Left ventricle myocardium inferior (tissue), 1 donor: ENCODE measurements around the gene TIPRL. TPM values are rescaled to one million over a fixed set of nuclear protein-coding genes. Genes with fewer than 3 reads are reported as not detected.
"Not testable (repeated sequence)": the region's sequence is repeated elsewhere in the genome, so short reads cannot be mapped to it uniquely, and the experiment has no call there.

Experiments used
- DNase-seq: peaks from one replicate; pipeline ENCODE4 v3.0.0-alpha.2; 2020
- H3K27ac ChIP-seq: fragments of 200-600 bp; replicated peaks from 2 replicates; pipeline ENCODE4 v1.8.0; 2021
- H3K27me3 ChIP-seq: fragments of 200-600 bp; 2 replicates; pipeline ENCODE4 v1.8.0; 2021; ENCODE audit warnings: low read depth
- H3K36me3 ChIP-seq: fragments of 200-600 bp; 2 replicates; pipeline ENCODE4 v1.8.0; 2021
- H3K4me1 ChIP-seq: fragments of 200-600 bp; 2 replicates; pipeline ENCODE4 v1.8.0; 2021
- H3K4me3 ChIP-seq: fragments of 200-600 bp; 2 replicates; pipeline ENCODE4 v1.8.0; 2021; ENCODE audit warnings: mild to moderate bottlenecking, moderate library complexity
- H3K9me3 ChIP-seq: fragments of 200-600 bp; replicated peaks from 2 replicates; pipeline ENCODE4 v1.8.0; 2021
- intact Hi-C: fragments of 100-400 bp; cut with micrococcal nuclease; formaldehyde crosslinking; loops from one replicate; pipeline ENCODE4 v1.11.0; 2022
- total RNA-seq: library from RNA; stranded (reverse); fragmentation: NEBNext Ultra II Directional; extraction: Animal tissue kit (Norgen Biotek cat#: 25700); gene quantifications from one replicate; pipeline ENCODE4 v1.2.1, GENCODE V29; 2021
- TF ChIP-seq, protein P1 (sequence below): fragments of 200-600 bp; IDR thresholded peaks from 2 replicates; pipeline ENCODE4 v1.8.0; 2021; ENCODE audit warnings: antibody characterized with exemption, mild to moderate bottlenecking, borderline replicate concordance
- donor health status: DM: no; HTN: yes; CAD: no; lungs with severe emphysema.

Gene TIPRL
- total RNA-seq, 1 donor from 2014 or later = 28.3 TPM

DNA sequence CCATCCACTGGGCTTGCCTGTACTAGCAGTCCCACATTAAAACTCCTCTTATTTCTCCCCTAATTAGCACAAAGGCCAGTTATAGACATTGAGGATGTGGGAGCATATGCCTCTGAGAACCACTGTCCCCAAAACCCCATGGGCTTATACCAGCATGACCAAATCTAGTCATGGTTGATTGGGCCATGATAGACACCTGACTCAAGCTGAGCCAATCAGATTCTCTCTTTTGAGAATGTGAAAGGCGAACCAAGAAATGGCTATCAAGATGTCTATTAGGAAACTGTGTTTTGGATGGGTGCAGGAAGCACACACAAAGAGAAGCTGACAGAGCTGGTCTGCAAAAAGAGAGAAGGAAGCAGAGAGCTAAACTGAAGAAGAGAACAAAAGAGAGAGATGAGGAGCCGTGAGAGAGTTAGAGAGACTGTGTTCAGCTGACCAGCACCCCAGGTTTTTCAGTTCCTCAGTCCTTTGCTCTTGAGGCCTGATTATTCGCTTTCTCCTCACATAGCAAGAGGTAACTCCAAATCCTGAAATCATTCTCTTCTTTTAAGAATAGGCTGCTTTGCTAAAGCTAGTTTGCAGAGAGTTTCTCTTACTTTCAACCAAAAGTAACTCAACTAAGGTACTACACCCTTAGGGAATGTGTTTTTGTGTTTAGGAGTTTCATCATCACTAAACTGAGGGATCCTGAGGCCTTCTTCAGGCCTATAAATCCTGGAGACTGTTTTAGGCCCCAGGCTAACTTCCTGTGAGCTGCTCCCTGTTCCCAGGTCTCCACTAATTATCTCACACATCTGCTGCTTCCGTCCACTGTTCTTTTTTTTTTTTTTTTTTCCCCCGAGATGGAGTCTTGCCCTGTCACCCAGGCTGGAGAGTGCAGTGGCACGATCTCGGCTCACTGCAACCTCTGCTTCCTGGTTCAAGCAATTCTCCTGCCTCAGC is 7.9 kb upstream of the TIPRL start:
- Histone ChIP-seq H3K36me3 (no peaks in the 10 kb centered on the region), H3K4me1 (no peaks in the 10 kb centered on the region), H3K27ac (no peak overlapping the region), H3K9me3 (no peaks in the 10 kb centered on the region), H3K4me3 (no peak overlapping the region), H3K27me3 (peaks cover 3% of the 10 kb centered on the region)
- DNase-seq = no peak
- TF ChIP-seq, protein P1, sequence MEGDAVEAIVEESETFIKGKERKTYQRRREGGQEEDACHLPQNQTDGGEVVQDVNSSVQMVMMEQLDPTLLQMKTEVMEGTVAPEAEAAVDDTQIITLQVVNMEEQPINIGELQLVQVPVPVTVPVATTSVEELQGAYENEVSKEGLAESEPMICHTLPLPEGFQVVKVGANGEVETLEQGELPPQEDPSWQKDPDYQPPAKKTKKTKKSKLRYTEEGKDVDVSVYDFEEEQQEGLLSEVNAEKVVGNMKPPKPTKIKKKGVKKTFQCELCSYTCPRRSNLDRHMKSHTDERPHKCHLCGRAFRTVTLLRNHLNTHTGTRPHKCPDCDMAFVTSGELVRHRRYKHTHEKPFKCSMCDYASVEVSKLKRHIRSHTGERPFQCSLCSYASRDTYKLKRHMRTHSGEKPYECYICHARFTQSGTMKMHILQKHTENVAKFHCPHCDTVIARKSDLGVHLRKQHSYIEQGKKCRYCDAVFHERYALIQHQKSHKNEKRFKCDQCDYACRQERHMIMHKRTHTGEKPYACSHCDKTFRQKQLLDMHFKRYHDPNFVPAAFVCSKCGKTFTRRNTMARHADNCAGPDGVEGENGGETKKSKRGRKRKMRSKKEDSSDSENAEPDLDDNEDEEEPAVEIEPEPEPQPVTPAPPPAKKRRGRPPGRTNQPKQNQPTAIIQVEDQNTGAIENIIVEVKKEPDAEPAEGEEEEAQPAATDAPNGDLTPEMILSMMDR = no peak
- intact Hi-C loops = no loop called here

DNA sequence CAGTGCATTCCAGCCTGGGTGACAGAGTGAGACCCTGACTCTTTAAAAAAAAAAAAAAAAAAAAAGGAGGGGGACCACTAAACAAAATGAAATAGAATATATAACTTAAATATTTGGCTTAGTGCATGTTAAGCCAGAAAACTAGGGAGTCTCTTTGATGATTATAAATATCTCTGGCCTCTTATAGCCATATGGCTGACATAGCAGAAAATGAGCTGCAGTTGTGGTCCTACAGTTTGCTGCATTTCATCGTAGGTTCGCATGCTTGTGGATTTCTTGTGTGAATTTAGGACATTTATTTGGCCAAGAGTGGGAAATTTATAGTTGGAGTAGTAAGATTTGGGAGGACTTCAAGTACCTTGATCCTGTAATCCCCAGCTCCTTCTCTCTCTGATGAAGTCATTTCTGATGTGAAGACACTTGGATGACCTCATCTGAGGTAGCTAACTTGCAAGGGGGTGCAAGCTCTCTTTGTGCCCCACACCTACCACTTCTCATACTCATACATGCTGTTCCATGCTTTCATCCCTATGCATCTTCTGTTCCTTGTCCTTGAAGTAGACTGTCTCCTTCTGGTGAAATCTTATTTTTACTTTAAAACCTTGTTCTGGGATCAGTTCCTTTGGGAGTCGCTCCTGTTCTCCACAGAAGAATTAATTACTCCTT is 6.4 kb upstream of the TIPRL start:
- no peak for DNase-seq
- Histone ChIP-seq H3K27ac (no peak overlapping the region), H3K36me3 (no peaks in the 10 kb centered on the region), H3K4me1 (no peaks in the 10 kb centered on the region), H3K4me3 (no peak overlapping the region), H3K9me3 (no peaks in the 10 kb centered on the region), H3K27me3 (peaks cover 3% of the 10 kb centered on the region)
- intact Hi-C loops = no loop called here
- TF ChIP-seq, protein P1 = no peak

DNA sequence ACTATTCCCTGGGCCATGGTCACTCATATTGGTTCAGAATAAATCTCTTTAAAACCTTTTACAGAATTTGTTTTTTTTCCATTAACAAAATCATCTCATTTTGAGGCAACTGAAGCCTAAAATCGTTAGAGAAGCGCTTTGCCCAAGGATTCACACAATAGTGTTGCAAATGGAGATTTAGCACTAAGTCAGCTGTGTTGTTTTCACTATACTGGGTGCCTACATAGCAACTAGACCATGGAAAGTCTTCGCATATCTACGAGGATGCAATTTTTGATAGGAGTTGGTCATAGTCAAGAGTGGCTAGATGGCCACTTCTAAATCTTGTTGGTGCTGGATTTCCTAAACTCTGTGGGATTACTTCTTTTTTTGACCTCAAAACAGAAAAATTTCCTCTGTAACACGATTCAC is 530 bp upstream of the TIPRL start:
- Histone ChIP-seq H3K36me3 (no peaks in the 10 kb centered on the region), H3K27me3 (peaks cover 3% of the 10 kb centered on the region), H3K4me1 (peaks cover 18% of the 10 kb centered on the region), H3K27ac (peak overlapping the region; percentile 90), H3K9me3 (no peaks in the 10 kb centered on the region), H3K4me3 (peak overlapping the region; percentile 75)
- intact Hi-C loops = no loop called here
- DNase-seq = no peak
- TF ChIP-seq, protein P1 = no peak

DNA sequence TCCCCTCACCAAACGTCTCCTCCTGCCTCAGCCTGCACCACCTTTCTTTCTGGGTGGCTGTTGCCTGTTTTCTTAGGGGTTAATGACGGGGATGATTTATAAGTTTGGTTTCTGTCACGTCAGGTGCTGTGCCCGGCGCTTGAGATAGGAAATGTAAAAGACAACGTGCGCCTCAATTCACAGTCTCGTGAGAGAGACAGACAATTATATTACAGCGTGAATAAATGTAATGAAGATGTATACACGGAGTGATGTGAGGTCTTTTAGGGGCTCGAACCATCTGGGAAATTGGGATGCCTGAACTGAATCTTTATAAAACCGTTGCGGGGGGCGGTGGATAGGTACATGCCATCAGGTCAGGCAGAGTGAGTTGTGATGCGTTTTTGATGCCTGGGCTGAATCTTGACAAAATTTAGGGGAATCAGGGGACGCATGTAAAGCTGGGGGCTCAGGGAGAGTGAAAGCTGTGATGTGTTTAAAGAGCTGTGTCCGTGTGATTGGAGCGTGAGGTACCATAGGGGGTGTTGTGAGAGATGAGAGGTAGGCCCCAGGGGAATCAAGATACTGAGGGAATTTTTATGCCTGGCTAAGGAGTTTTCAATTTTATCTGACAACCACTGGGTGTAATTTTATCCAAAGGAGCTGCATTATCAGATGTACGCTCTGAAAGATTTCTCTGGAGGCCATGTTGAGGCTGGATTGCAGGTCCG is 831 bp downstream of the TIPRL start:
- Histone ChIP-seq H3K4me1 (peaks cover 18% of the 10 kb centered on the region), H3K4me3 (peak overlapping the region; percentile 75), H3K36me3 (no peaks in the 10 kb centered on the region), H3K9me3 (no peaks in the 10 kb centered on the region), H3K27me3 (peaks cover 3% of the 10 kb centered on the region), H3K27ac (peak overlapping the region; percentile 90)
- intact Hi-C loops = no loop called here
- no peak for DNase-seq
- TF ChIP-seq, protein P1 = no peak

DNA sequence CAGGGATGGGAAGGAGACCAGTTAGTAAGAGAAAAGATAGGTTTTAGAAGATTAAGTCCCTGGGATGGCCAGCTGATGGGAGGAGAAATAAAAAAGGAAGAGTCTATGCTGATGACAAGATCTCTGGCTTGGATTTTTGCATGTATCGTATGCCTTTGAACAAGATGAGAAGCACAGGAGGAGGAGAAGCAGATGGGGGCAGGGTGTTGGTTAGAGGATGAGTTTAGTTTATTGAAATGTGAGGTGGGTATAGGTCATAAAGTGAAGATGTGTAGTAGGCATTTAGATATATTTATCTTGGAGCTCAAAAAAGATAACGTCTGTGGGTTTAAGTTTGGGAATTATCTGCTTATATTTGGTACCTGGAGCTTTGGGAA is 1.4 kb downstream of the TIPRL start:
- H3K4me3 ChIP-seq = peak overlapping the region; percentile 75
- peaks cover 18% of the 10 kb centered on the region for H3K4me1 ChIP-seq
- no peaks in the 10 kb centered on the region for H3K9me3 ChIP-seq
- intact Hi-C loops = no loop called here
- H3K27me3 ChIP-seq = no peaks in the 10 kb centered on the region
- peak overlapping the region; percentile 90 for H3K27ac ChIP-seq
- H3K36me3 ChIP-seq = peaks cover 4% of the 10 kb centered on the region
- TF ChIP-seq, protein P1 = no peak
- no peak for DNase-seq

DNA sequence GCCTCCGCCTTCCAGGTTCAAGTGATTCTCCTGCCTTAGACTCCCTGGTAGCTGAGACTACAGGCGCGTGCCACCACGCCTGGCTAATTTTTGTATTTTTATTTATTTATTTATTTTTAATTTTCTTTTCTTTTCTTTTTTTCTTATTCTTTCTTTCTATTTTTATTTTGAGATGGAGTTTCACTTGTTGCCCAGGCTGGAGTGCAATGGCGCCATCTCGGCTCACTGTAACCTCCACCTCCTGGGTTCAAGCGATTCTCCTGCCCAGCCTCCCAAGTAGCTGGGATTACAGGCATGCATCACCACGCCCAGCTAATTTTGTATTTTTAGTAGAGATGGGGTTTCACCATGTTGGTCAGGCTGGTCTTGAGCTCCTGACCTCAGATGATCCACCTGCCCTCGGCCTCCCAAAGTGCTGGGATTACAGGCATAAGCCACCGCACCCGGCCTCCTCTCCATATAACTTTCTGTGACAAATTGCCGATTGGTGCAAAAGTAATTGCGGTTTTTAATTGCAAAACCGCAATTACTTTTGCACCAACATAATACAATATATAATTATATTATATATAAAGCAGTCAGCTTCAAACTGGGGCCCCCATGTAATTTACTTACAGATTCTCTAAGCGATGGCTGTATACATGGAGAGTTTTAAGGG is 2.4 kb downstream of the TIPRL start:
- H3K27me3 ChIP-seq, H3K36me3 ChIP-seq, intact Hi-C loops, H3K4me3 ChIP-seq, H3K27ac ChIP-seq, DNase-seq, H3K9me3 ChIP-seq: not testable (repeated sequence)
- H3K4me1 ChIP-seq = peaks cover 18% of the 10 kb centered on the region
